HG03196 (cell line): ENCODE measurements around the gene KCNJ9.
"Not testable (repeated sequence)": the region's sequence is repeated elsewhere in the genome, so short reads cannot be mapped to it uniquely, and the experiment has no call there.

Source experiments
- ATAC-seq: cut with Tn5 transposase; IDR thresholded peaks from one replicate; pipeline ENCODE4 v1.9.1; 2021; ENCODE audit not compliant: unreplicated experiment

The KCNJ9 gene

GRCh38 chr1:160123726-160124125 lies 42.4 kb downstream of the KCNJ9 start:
- no peak for ATAC-seq

GRCh38 chr1:160124705-160125478 lies 43.6 kb downstream of the KCNJ9 start:
- ATAC-seq: no peak

GRCh38 chr1:160125746-160126145 lies 44.4 kb downstream of the KCNJ9 start:
- ATAC-seq: no peak

GRCh38 chr1:160126342-160126741 lies 45.0 kb downstream of the KCNJ9 start:
- not testable (repeated sequence) for ATAC-seq

- ATAC-seq: no peak
These were observed 46.0 kb downstream of the KCNJ9 start for GRCh38 chr1:160127381-160127780.

GRCh38 chr1:160127865-160128523 lies 46.7 kb downstream of the KCNJ9 start:
- no peak for ATAC-seq

GRCh38 chr1:160128636-160129035 lies 47.3 kb downstream of the KCNJ9 start:
- no peak for ATAC-seq

GRCh38 chr1:160129046-160129445 lies 47.7 kb downstream of the KCNJ9 start:
- no peak for ATAC-seq

- no peak for ATAC-seq
These were observed 48.2 kb downstream of the KCNJ9 start for GRCh38 chr1:160129558-160129957.

GRCh38 chr1:160129966-160130365 lies 48.6 kb downstream of the KCNJ9 start:
- ATAC-seq: no peak

GRCh38 chr1:160130486-160130885 lies 49.1 kb downstream of the KCNJ9 start:
- no peak for ATAC-seq

- no peak for ATAC-seq
These were observed 49.6 kb downstream of the KCNJ9 start for GRCh38 chr1:160130939-160131338.

GRCh38 chr1:160131803-160132565 lies 50.6 kb downstream of the KCNJ9 start:
- no peak for ATAC-seq

GRCh38 chr1:160133990-160134770 lies 52.8 kb downstream of the KCNJ9 start:
- no peak for ATAC-seq

- ATAC-seq: no peak
These were observed 53.6 kb downstream of the KCNJ9 start for GRCh38 chr1:160134791-160135572.

- ATAC-seq: no peak
These were observed 55.0 kb downstream of the KCNJ9 start for GRCh38 chr1:160136121-160136925.

- no peak for ATAC-seq
These were observed 55.5 kb downstream of the KCNJ9 start for GRCh38 chr1:160136926-160137200.

GRCh38 chr1:160137216-160137862 lies 56.0 kb downstream of the KCNJ9 start:
- ATAC-seq: no peak

- no peak for ATAC-seq
These were observed 58.5 kb downstream of the KCNJ9 start for GRCh38 chr1:160139840-160140239.
